Neural crest cell (in vitro differentiated cells): ENCODE data around the gene SLC25A48. TPM values are rescaled to one million over a fixed set of nuclear protein-coding genes. Genes with fewer than 3 reads are reported as not detected.

Experiments used
- DNase-seq: peaks from one replicate; pipeline ENCODE4 v3.0.0; 2021; ENCODE audit warnings: low read depth, mixed read lengths, low spot score
- H3K27ac Mint-ChIP-seq: one replicate; pipeline ENCODE4 v1.8.0; 2021; ENCODE audit warnings: mild to moderate bottlenecking, mixed read lengths; ENCODE audit not compliant: unreplicated experiment
- H3K27me3 Mint-ChIP-seq: 2 replicates; pipeline ENCODE4 v1.8.0; 2021; ENCODE audit warnings: low read depth, mild to moderate bottlenecking, mixed read lengths
- H3K36me3 Mint-ChIP-seq: 2 replicates; pipeline ENCODE4 v1.8.0; 2021; ENCODE audit warnings: low read depth, mild to moderate bottlenecking, mixed read lengths
- H3K4me1 Mint-ChIP-seq: 2 replicates; pipeline ENCODE4 v1.8.0; 2021; ENCODE audit warnings: mixed read lengths
- H3K4me3 Mint-ChIP-seq: one replicate; pipeline ENCODE4 v1.8.0; 2021; ENCODE audit warnings: mild to moderate bottlenecking, mixed read lengths
- H3K9me3 Mint-ChIP-seq: 2 replicates; pipeline ENCODE4 v1.8.0; 2021; ENCODE audit warnings: mixed read lengths
- total RNA-seq: library from RNA; stranded (reverse); gene quantifications from 2 replicates; pipeline ENCODE4 v1.2.1, GENCODE V29; 2021
- TF ChIP-seq, protein P1 (sequence below): fragments of 200-600 bp; sonication (generic); conservative IDR thresholded peaks from 2 replicates; pipeline ENCODE4 v1.5.0; 2021; ENCODE audit warnings: antibody characterized with exemption, mild to moderate bottlenecking

Gene SLC25A48
- total RNA-seq, 1 donor from 2014 or later: not detected

GRCh38 chr5:135920199-135920598, 85.7 kb downstream of the SLC25A48 start:
- H3K4me3 Mint-ChIP-seq: no peak overlapping the region
- H3K4me1 Mint-ChIP-seq: no peaks in the 10 kb centered on the region
- H3K9me3 Mint-ChIP-seq: no peaks in the 10 kb centered on the region
- no peak for DNase-seq
- no peaks in the 10 kb centered on the region for H3K36me3 Mint-ChIP-seq
- H3K27me3 Mint-ChIP-seq: peaks cover 94% of the 10 kb centered on the region
- TF ChIP-seq, protein P1, sequence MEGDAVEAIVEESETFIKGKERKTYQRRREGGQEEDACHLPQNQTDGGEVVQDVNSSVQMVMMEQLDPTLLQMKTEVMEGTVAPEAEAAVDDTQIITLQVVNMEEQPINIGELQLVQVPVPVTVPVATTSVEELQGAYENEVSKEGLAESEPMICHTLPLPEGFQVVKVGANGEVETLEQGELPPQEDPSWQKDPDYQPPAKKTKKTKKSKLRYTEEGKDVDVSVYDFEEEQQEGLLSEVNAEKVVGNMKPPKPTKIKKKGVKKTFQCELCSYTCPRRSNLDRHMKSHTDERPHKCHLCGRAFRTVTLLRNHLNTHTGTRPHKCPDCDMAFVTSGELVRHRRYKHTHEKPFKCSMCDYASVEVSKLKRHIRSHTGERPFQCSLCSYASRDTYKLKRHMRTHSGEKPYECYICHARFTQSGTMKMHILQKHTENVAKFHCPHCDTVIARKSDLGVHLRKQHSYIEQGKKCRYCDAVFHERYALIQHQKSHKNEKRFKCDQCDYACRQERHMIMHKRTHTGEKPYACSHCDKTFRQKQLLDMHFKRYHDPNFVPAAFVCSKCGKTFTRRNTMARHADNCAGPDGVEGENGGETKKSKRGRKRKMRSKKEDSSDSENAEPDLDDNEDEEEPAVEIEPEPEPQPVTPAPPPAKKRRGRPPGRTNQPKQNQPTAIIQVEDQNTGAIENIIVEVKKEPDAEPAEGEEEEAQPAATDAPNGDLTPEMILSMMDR: no peak
- no peak overlapping the region for H3K27ac Mint-ChIP-seq

DNA sequence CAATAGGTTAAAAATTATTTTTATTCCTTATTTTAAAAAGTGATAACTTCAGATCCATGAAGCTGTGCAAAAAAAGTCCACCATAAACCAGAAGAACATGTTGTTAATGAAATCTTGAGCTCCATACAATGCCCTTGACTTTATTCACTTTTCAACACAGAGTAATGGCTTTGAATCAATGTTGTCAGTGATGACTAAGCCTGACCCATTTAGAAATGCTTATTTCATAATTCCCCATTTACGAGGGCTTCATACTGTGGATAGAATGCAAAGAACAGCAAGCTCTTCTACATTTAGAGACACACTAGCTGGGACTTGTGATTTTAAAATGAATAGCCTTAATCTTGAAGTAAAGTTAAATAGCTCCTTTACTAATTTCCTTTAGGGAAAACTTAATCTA, 86.9 kb downstream of the SLC25A48 start:
- Mint-ChIP-seq H3K27ac (no peak overlapping the region), H3K4me3 (no peak overlapping the region), H3K4me1 (no peaks in the 10 kb centered on the region), H3K9me3 (peaks cover 3% of the 10 kb centered on the region), H3K36me3 (no peaks in the 10 kb centered on the region), H3K27me3 (peaks cover 94% of the 10 kb centered on the region)
- TF ChIP-seq, protein P1: no peak
- no peak for DNase-seq

GRCh38 chr5:135930029-135930948, 95.8 kb downstream of the SLC25A48 start:
- Mint-ChIP-seq H3K36me3 (peaks cover 3% of the 10 kb centered on the region), H3K9me3 (peaks cover 4% of the 10 kb centered on the region), H3K27me3 (peaks cover 94% of the 10 kb centered on the region), H3K4me3 (no peak overlapping the region), H3K4me1 (no peaks in the 10 kb centered on the region), H3K27ac (no peak overlapping the region)
- no peak for DNase-seq
- TF ChIP-seq, protein P1: peak; percentile 24

DNA sequence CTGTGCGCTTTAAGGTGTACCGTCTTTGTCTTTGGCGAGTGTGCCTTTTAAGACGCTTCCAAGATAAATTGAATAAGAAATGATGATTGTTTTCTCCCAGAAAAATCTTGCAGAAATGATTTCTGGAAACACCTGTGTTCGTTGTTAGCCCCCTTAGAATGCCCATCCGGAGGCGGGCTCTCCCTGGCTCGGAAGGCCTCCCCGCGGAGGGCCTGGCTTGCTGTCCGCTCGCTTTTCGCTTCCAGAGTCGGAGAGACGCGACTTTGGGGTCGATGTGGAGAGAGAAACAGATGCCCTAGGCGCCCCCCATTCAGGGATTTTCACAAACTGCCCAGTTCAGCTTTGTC, 96.5 kb downstream of the SLC25A48 start:
- Mint-ChIP-seq H3K9me3 (peaks cover 4% of the 10 kb centered on the region), H3K4me3 (no peak overlapping the region), H3K36me3 (peaks cover 3% of the 10 kb centered on the region), H3K27me3 (peaks cover 93% of the 10 kb centered on the region), H3K4me1 (no peaks in the 10 kb centered on the region), H3K27ac (no peak overlapping the region)
- no peak for DNase-seq
- TF ChIP-seq, protein P1: no peak

GRCh38 chr5:135934939-135935338, 100.5 kb downstream of the SLC25A48 start:
- Mint-ChIP-seq H3K4me3 (no peak overlapping the region), H3K4me1 (no peaks in the 10 kb centered on the region), H3K27ac (no peak overlapping the region), H3K36me3 (no peaks in the 10 kb centered on the region), H3K9me3 (no peaks in the 10 kb centered on the region), H3K27me3 (peaks cover 87% of the 10 kb centered on the region)
- DNase-seq: no peak
- TF ChIP-seq, protein P1: no peak
